Putamen (tissue), 1 donor: ENCODE data around the gene PLPPR5.

ENCODE experiments used
- DNase-seq: peaks from one replicate; pipeline ENCODE4 v3.0.0-alpha.2; 2016; ENCODE audit warnings: low spot score

The PLPPR5 gene

GRCh38 chr1:98969798-98970490 is 34.7 kb downstream of the PLPPR5 start:
- no peak for DNase-seq

GRCh38 chr1:98967122-98967521 is 37.5 kb downstream of the PLPPR5 start:
- no peak for DNase-seq

DNA sequence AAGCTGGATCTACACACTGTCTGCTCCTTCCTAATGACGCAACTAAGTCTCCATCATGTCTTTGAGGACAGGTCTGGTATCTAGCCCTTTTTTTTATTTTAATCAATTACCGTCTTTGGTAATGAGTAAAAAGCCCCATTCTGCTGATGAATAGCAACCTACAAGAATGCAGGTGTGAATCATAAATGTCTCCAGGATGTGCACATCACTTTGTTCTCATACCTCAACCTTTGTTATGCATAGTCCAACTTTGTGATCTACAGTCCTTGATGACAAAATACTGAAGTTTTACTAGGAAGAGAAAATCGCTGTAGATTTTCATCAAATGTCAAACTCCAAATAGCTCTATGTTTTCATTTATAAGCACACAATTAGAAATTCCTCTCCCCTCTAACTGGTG is 39.3 kb downstream of the PLPPR5 start:
- no peak for DNase-seq

GRCh38 chr1:98964198-98964597 is 40.5 kb downstream of the PLPPR5 start:
- DNase-seq = no peak

DNA sequence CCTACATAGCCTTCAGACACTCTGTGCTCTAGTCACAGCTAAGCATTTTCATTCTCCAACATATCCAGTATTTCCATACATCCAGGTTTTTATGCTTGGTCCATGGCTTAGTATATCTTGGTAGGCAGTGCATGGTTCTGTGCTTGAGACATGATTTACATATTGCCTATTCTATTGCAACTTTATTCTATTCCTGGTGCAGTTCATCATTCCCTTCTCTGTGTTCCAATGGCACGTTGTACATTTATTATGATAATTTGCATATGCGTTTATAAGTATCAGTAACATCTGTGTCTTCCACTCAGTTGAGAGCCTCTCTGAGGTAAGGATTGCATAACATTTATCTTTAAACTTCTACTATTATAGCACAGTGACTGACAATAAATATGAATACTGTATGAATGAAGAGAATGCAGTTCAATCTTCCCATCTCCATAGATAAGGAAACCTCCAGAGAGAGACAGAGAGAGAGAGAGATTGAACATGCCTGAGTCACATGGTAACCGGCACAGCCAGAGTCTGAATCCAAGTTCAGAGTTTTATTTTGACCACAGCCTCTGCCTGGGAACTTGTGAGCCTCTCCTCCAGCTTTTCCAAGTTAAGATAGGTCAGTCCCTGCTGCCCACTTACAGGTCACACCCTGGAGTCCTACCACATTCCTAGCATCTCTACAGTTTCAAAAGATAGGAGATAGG is 41.5 kb downstream of the PLPPR5 start:
- DNase-seq = no peak

DNA sequence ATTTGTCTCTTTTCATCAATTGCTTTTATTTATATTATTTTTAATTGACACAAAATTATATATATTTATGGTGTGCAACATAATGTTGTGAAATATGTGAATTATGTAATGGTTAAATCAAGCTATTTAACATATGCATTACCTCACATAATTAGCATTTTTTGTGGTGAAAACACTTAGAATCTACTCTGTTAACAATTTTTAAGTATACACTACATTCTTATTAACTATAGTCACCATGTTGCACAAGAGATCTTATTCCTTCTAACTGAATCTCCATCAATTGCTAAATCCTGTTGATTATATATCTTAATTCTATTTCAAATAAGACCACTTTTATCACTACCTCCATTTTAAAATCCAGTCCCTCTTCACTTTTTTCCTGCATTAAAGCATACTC is 42.5 kb downstream of the PLPPR5 start:
- no peak for DNase-seq

DNA sequence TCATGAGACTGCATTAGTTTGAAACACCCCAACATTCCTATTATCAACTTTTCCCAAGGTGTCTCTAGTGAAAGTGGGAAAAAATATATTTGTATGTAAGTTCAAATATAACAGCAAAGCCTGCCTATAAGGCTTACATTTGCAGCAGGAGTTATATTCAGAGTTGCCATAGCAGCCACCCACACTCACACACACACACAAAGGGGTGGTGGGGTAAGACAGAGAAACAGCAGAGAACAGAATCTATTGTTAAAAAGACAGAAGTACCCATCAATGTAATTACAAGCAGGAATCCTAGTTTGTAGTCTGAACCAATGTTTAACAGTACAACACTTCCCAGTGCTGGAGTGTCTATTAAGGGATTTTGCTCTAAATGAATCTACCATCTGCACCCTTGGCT is 55.0 kb downstream of the PLPPR5 start:
- peak; percentile 26 for DNase-seq

DNA sequence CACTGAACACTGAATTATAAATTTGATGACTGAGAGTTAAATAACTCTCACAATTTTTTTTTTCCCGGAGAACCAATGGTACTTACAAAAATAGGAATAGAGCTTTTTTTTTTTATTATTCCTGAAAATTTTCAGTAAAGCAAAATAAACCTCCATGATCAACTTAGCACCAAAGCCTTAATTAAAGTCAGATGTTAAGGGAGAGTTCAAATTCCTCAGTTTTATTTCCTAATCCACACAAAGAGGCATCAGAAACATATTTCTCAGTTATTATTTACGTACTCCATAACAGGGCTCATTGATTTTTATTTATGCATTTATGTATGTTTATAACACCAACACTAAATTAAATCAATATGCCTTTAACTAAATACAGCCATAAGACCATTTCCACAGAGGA is 55.5 kb downstream of the PLPPR5 start:
- no peak for DNase-seq

- no peak for DNase-seq
Observed at GRCh38 chr1:98947071-98947470, 57.6 kb downstream of the PLPPR5 start.

GRCh38 chr1:98940722-98941079 is 64.0 kb downstream of the PLPPR5 start:
- DNase-seq = peak; percentile 26

DNA sequence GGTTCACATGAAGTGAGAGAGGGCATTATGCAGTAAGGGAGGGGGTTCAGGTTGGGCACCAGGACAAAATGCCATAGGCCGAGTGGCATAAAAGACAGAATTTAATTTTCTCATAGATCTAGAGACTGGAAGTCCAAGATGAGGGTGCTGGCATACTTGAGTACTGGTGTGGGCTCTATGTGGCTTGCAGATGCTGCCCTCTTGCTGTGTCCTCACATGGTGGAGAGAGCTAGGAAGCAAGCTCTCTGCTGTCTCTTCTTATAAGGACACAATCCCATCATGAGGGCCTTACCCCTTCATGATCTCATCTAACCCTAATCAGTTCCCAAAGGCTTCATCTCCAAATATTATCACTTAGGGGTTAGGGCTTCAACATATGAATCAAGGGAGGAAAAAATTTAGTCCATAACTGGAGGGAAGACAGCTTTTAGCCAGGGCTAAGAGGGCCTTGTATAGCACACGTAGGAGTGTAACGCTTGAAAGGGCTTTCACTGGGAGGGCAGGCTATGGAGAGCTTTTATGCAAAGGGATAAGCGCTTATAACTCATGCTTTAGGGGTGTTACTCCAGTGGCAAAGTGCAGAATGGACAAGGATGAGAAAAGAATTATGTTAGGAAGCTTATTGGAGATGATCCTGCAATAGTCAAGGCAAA is 64.5 kb downstream of the PLPPR5 start:
- DNase-seq = no peak

GRCh38 chr1:98939471-98939870 is 65.2 kb downstream of the PLPPR5 start:
- no peak for DNase-seq

DNA sequence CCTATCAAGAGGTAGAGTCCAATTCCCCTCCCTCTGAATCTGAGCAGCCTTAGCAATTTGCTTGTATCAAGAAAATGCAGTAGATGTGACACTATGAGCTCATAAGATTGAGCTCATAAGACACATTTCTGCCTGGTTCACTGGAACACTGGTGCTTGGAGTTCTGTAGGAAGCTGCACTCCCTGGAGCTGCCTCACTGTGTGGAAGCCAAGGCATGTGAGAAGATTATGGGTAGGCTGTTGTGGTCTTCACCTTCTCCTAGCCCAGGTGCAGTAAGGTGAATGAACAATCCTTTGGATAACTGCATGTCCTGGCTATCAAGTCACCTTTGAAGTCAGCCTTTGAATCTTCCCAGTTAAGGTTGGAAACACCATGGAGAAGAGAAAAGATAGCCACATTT is 67.3 kb downstream of the PLPPR5 start:
- no peak for DNase-seq

DNA sequence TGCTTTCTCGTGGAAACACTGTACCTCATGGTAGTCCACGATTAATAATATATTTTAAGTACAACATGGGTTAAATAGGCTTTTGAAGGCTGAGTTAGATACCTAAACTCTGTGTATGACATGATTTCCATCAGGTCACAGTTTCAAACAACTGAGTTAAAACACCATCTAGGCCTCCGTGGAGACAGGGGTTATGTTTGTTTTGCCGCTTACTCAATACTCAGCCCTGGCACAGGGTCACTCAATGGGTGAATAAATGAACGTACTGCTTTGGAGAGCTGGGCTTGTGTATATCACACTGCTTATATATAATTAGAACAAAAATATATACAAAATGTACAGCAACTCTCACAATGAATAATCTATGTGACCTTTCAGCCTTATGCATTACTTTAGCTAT is 72.5 kb downstream of the PLPPR5 start:
- DNase-seq = no peak

DNA sequence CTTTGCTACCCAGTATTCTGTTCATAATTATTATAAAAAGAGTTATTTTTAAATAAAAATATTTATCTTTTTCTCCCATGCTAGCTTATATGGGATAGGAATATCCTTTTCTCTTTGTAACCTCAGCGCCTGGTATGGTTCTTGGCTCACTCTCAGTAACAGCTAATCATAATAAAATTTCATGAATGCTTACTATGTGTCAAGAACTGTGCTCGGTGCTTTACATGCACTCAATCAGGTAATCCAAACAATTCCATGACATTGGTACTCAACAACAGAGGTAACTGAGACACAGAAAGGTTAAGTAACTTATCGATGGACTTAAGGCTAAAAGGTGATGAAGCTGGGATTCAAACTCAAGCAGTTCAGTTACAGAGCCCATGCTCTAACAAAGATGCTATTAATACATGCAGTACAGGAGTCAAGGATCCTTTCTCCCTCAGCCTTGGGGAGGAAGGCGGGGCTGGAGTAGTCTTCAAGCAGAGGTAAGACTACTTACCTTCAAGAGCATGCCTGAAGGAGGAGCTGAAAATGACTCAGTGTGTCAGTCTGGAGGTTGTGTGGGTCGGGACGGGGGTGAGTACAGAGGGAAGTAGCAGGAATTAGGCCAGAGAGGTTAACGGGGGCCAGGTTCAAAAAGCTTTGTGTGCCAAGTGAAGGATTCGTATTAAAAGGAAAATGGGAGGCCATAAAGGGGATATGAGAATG is 73.4 kb downstream of the PLPPR5 start:
- peak; percentile 71 for DNase-seq

- DNase-seq = no peak
Observed at GRCh38 chr1:98929437-98929836, 75.2 kb downstream of the PLPPR5 start.

GRCh38 chr1:98926597-98926996 is 78.1 kb downstream of the PLPPR5 start:
- no peak for DNase-seq

DNA sequence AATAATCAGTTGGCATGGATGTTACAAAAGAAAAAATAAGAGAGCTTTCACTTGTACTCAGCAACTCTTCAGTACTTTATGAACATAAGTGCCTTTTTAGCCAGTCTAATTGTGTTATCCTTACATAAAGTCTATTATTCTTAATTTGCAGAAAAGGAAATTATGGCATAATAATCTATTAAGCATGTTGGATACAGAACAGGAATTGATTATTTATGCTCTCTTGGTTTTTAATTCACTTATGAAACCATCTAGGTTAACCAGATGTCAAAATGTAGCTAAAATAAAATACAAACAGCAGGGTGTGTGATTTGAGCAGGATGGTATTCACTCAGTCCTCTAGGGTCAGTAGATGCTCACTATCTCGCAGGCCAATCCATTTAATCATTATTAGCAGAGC is 79.7 kb downstream of the PLPPR5 start:
- no peak for DNase-seq

- DNase-seq = no peak
Observed at GRCh38 chr1:98923667-98924066, 81.0 kb downstream of the PLPPR5 start.

- no peak for DNase-seq
Observed at GRCh38 chr1:98921817-98922216, 82.8 kb downstream of the PLPPR5 start.

- no peak for DNase-seq
Observed at GRCh38 chr1:98920441-98921110, 84.1 kb downstream of the PLPPR5 start.

GRCh38 chr1:98919652-98920051 is 85.0 kb downstream of the PLPPR5 start:
- no peak for DNase-seq
